UCSD-AML1 (cell line): ENCODE measurements around the gene MIS18A.
A peak's percentile ranks its signal among the peaks of the same experiment; 100 is the strongest.
"Not testable (repeated sequence)": the region's sequence is repeated elsewhere in the genome, so short reads cannot be mapped to it uniquely, and the experiment has no call there.

ENCODE experiments used
- DNase-seq: peaks from one replicate; lab custom pipeline; 2025; ENCODE audit not compliant: unreplicated experiment; lab: John Stamatoyannopoulos, UW

The MIS18A gene

GRCh38 chr21:32278518-32279376 is at the start of gene MIS18A:
TSS of gene MIS18A (minus strand) at chr21:32279049. CDS start at chr21:32279014, 35 bp downstream.
- DNase-seq: peak; percentile 97

GRCh38 chr21:32328595-32328994 is 49.7 kb upstream of the MIS18A start:
- DNase-seq: no peak

- DNase-seq: no peak
These were observed 46.9 kb upstream of the MIS18A start for GRCh38 chr21:32325706-32326105.

- DNase-seq: no peak
These were observed 43.8 kb upstream of the MIS18A start for GRCh38 chr21:32322676-32323075.

- no peak for DNase-seq
These were observed 43.3 kb upstream of the MIS18A start for GRCh38 chr21:32322103-32322502.

- DNase-seq: no peak
These were observed 42.6 kb upstream of the MIS18A start for GRCh38 chr21:32321480-32321879.

- DNase-seq: no peak
These were observed 41.9 kb upstream of the MIS18A start for GRCh38 chr21:32320726-32321125.

GRCh38 chr21:32320059-32320458 is 41.2 kb upstream of the MIS18A start:
- no peak for DNase-seq

- no peak for DNase-seq
These were observed 40.2 kb upstream of the MIS18A start for GRCh38 chr21:32319012-32319411.

GRCh38 chr21:32317726-32318125 is 38.9 kb upstream of the MIS18A start:
- no peak for DNase-seq

- no peak for DNase-seq
These were observed 37.7 kb upstream of the MIS18A start for GRCh38 chr21:32316361-32317215.

- DNase-seq: no peak
These were observed 36.8 kb upstream of the MIS18A start for GRCh38 chr21:32315511-32316281.

- DNase-seq: no peak
These were observed 36.0 kb upstream of the MIS18A start for GRCh38 chr21:32314806-32315205.

- DNase-seq: no peak
These were observed 34.1 kb upstream of the MIS18A start for GRCh38 chr21:32312976-32313375.

- DNase-seq: no peak
These were observed 33.5 kb upstream of the MIS18A start for GRCh38 chr21:32312326-32312725.

GRCh38 chr21:32311621-32312020 is 32.8 kb upstream of the MIS18A start:
- no peak for DNase-seq

- DNase-seq: not testable (repeated sequence)
These were observed 32.1 kb upstream of the MIS18A start for GRCh38 chr21:32310976-32311375.

- DNase-seq: no peak
These were observed 31.1 kb upstream of the MIS18A start for GRCh38 chr21:32309906-32310460.

- DNase-seq: no peak
These were observed 29.8 kb upstream of the MIS18A start for GRCh38 chr21:32308696-32309095.

GRCh38 chr21:32307706-32308105 is 28.9 kb upstream of the MIS18A start:
- no peak for DNase-seq
